Keratinocyte (primary cell): ENCODE data around the gene ARHGEF2. TPM values are rescaled to one million over a fixed set of nuclear protein-coding genes. Genes with fewer than 3 reads are reported as not detected.
A peak's percentile ranks its signal among the peaks of the same experiment; 100 is the strongest.

Source experiments
- DNase-seq: peaks from one replicate; pipeline ENCODE4 v3.0.0-alpha.2; 2011; ENCODE audit warnings: low read depth, missing footprints, low spot score
- FAIRE-seq: peaks from 2 replicates; lab custom pipeline; 2011; peaks lifted over from hg19 to GRCh38; lab: Jason Lieb, UNC
- H2AFZ ChIP-seq: 2 replicates; pipeline ENCODE4 v1.6.0; 2012; ENCODE audit warnings: low read length, control low read depth, inconsistent platforms; ENCODE audit not compliant: control insufficient read depth
- H3K27ac ChIP-seq: 2 replicates; pipeline ENCODE4 v1.5.1; 2011; ENCODE audit warnings: low read length; ENCODE audit not compliant: control insufficient read depth, insufficient read depth
- H3K27me3 ChIP-seq: 3 replicates; pipeline ENCODE4 v1.6.0; 2011; ENCODE audit warnings: low read length; ENCODE audit not compliant: control insufficient read depth, insufficient read depth; ENCODE audit errors: extremely low read depth
- H3K36me3 ChIP-seq, 2 experiments: 2 replicates in 1 of 2; 3 replicates in 1 of 2; pipeline ENCODE4 v1.5.1; 2011; ENCODE audit warnings: low read length in 2 of 2, mild to moderate bottlenecking in 1 of 2; ENCODE audit not compliant: control insufficient read depth in 2 of 2, insufficient read depth in 2 of 2; ENCODE audit errors: extremely low read depth in 1 of 2
- H3K4me1 ChIP-seq: 3 replicates; pipeline ENCODE4 v1.5.1; 2011; ENCODE audit warnings: low read length; ENCODE audit not compliant: control insufficient read depth, insufficient read depth; ENCODE audit errors: extremely low read depth
- H3K4me2 ChIP-seq: 3 replicates; pipeline ENCODE4 v1.6.0; 2011; ENCODE audit warnings: low read depth, low read length; ENCODE audit not compliant: control insufficient read depth, insufficient read depth; ENCODE audit errors: extremely low read depth
- H3K4me3 ChIP-seq, 3 experiments: fragments of 200-600 bp in 1 of 3; sonication (generic) in 1 of 3; 2 replicates in 2 of 3; 3 replicates in 1 of 3; pipeline ENCODE4 v1.5.1; 2011 to 2016; ENCODE audit warnings: low read length in 3 of 3, mild to moderate bottlenecking in 3 of 3, control low read depth in 2 of 3, inconsistent platforms in 1 of 3, low read depth in 1 of 3, mixed read lengths in 1 of 3, mixed run types in 1 of 3, moderate library complexity in 1 of 3; ENCODE audit not compliant: control insufficient read depth in 2 of 3, insufficient read depth in 2 of 3; ENCODE audit errors: extremely low read depth in 1 of 3
- H3K79me2 ChIP-seq: 2 replicates; pipeline ENCODE4 v1.6.0; 2012; ENCODE audit warnings: low read length; ENCODE audit not compliant: control insufficient read depth, insufficient read depth
- H3K9ac ChIP-seq: 3 replicates; pipeline ENCODE4 v1.6.0; 2011; ENCODE audit warnings: low read length; ENCODE audit not compliant: control insufficient read depth, insufficient read depth; ENCODE audit errors: extremely low read depth
- H3K9me1 ChIP-seq: 3 replicates; pipeline ENCODE4 v1.6.0; 2011; ENCODE audit warnings: low read length; ENCODE audit not compliant: control insufficient read depth, insufficient read depth; ENCODE audit errors: extremely low read depth
- H3K9me3 ChIP-seq: 2 replicates; pipeline ENCODE4 v1.5.1; 2012; ENCODE audit warnings: low read depth, low read length; ENCODE audit not compliant: control insufficient read depth
- H4K20me1 ChIP-seq: 3 replicates; pipeline ENCODE4 v1.6.0; 2011; ENCODE audit warnings: low read length; ENCODE audit not compliant: control insufficient read depth, insufficient read depth; ENCODE audit errors: extremely low read depth
- EZH2 ChIP-seq: IDR thresholded peaks from one replicate; pipeline ENCODE4 v1.6.1; 2012; ENCODE audit warnings: inconsistent platforms, mild to moderate bottlenecking, low read length, moderate library complexity
- dilution Hi-C: fragments of 300-500 bp; cut with MboI; formaldehyde crosslinking; loops from one replicate; pipeline ENCODE4 v1.7.0; 2020; ENCODE audit warnings: low sequenced_read_pairs; ENCODE audit not compliant: extremely low pct_ligation_motif_present
- polyA plus RNA-seq, 5 experiments: library from polyadenylated mRNA; depleted of rRNA in 3 of 5; stranded (reverse) in 3 of 5; stranded (forward) in 1 of 5; unstranded in 1 of 5; fragments of >200 nt; gene quantifications; 1 replicate in 1 of 5; 2 replicates in 3 of 5; 3 replicates in 1 of 5; pipeline versions ENCODE4 v1.2.1 to v1.2.3, GENCODE V29; 2011 to 2012; ENCODE audit warnings: missing spikeins in 2 of 5, low read depth in 1 of 5, low replicate concordance in 1 of 5
- TF ChIP-seq, protein P1 (sequence below), 3 experiments: IDR thresholded peaks in 1 of 3; conservative IDR thresholded peaks in 1 of 3; optimal IDR thresholded peaks in 1 of 3; 2 replicates in 2 of 3; 3 replicates in 1 of 3; pipeline versions ENCODE3 to v1.5.1; 2011; ENCODE audit warnings: low read length in 3 of 3, mild to moderate bottlenecking in 3 of 3, moderate library complexity in 2 of 3, control low read depth in 1 of 3, inconsistent platforms in 1 of 3; ENCODE audit not compliant: insufficient read depth in 2 of 3; ENCODE audit errors: extremely low read depth in 1 of 3

The ARHGEF2 gene
- polyA plus RNA-seq, 1 donor (not counting 4 experiments of a cell fraction or from before 2014, with no cell fraction given): 38.7 TPM

DNA sequence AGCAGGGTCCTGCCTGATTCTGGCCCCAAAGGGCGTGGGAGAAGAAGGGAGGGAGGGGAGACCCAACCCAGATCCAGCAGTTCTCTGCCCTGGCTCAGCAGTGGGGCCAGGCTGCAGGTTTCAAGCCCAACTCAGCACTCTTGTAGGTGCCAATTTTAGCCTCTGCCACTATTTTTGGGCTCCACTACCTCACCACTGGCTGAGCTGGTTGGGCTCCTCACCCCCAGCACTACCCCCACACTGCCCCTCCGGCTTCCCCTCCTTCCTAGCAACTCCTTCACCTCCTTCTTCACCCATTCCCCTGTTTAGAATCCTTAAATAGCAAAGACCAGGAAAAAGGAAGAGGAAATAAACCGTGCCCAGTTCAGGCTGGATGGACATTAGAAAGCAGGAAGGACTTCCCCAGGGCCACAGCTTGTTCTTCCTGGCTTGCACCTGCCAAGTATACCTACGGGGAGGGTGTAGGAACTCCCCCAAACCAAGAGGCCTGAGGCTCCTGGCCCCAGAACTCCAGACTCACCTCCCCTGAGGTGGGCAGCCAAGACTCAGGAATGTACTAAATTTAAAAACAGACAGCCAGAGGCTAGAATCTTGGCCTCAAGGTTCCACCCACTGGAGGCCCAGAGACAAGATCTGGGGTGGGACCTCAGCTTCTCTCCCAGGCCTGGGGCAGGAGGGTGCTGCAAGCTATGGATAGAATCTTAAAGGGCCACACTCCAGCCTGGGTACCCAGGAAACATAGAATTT is 1.4 kb upstream of the ARHGEF2 start:
- DNase-seq (no peak), FAIRE-seq (no peak)
- Histone ChIP-seq H3K9me1 (peaks cover 5% of the 10 kb centered on the region), H3K9ac (peak overlapping the region; percentile 92), H3K4me2 (peak overlapping the region; percentile 97), H3K79me2 (peaks cover 46% of the 10 kb centered on the region), H2AFZ (no peak overlapping the region), H3K4me1 (peaks cover 82% of the 10 kb centered on the region), H3K4me3 (peak overlapping the region; percentile 75 to 90 (median 88)), H3K9me3 (no peaks in the 10 kb centered on the region), H4K20me1 (peaks cover 15% of the 10 kb centered on the region), H3K36me3 (no peaks in the 10 kb centered on the region), H3K27ac (peak overlapping the region; percentile 87), H3K27me3 (no peaks in the 10 kb centered on the region)
- dilution Hi-C loops: no loop called here
- TF ChIP-seq EZH2: no peak
- TF ChIP-seq, protein P1, sequence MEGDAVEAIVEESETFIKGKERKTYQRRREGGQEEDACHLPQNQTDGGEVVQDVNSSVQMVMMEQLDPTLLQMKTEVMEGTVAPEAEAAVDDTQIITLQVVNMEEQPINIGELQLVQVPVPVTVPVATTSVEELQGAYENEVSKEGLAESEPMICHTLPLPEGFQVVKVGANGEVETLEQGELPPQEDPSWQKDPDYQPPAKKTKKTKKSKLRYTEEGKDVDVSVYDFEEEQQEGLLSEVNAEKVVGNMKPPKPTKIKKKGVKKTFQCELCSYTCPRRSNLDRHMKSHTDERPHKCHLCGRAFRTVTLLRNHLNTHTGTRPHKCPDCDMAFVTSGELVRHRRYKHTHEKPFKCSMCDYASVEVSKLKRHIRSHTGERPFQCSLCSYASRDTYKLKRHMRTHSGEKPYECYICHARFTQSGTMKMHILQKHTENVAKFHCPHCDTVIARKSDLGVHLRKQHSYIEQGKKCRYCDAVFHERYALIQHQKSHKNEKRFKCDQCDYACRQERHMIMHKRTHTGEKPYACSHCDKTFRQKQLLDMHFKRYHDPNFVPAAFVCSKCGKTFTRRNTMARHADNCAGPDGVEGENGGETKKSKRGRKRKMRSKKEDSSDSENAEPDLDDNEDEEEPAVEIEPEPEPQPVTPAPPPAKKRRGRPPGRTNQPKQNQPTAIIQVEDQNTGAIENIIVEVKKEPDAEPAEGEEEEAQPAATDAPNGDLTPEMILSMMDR (optimal IDR thresholded peaks at IDR 0.05 in 1 of 3, IDR thresholded peaks at IDR 0.05 in 1 of 3, conservative IDR thresholded peaks at IDR 0.05 in 1 of 3; ENCODE audit: extremely low read depth in 1 of 3, insufficient read depth in 2 of 3, low read length in 3 of 3): no peak

DNA sequence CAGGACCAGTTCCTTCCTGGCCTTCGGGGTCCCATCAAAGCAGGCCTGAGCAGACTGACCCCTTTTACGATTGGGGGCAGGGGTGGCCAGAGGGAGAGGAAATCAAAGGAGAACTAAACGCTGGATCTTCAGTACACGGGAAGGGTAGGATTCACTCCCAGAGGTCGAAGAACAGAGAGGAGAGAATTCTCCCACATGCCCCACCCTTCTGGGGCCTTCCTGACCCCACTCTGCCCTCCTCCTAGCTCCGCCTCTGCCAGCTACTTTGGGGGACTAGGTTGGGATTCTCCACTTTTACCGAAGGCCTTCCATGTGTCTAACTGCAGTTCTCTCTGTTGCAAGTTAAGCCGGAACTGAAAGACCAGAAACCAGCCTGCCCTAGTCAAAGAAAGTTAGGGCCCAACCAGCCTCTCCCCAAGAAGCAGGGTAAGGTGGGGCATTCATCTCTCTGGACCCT is 654 bp upstream of the ARHGEF2 start:
- no peaks in the 10 kb centered on the region for H3K9me3 ChIP-seq
- H4K20me1 ChIP-seq: peaks cover 21% of the 10 kb centered on the region
- dilution Hi-C loops: no loop called here
- peaks cover 8% of the 10 kb centered on the region for H3K9me1 ChIP-seq
- H3K36me3 ChIP-seq: peaks cover 0 to 7% of the 10 kb centered on the region in 2 experiments
- peak overlapping the region; percentile 97 for H3K4me2 ChIP-seq
- no peak for DNase-seq
- peak overlapping the region; percentile 92 for H3K9ac ChIP-seq
- no peak for FAIRE-seq
- TF ChIP-seq, protein P1 (optimal IDR thresholded peaks at IDR 0.05 in 1 of 3, IDR thresholded peaks at IDR 0.05 in 1 of 3, conservative IDR thresholded peaks at IDR 0.05 in 1 of 3; ENCODE audit: extremely low read depth in 1 of 3, insufficient read depth in 2 of 3, low read length in 3 of 3): no peak
- no peak for TF ChIP-seq EZH2
- peak overlapping the region; percentile 75 to 90 (median 88) for H3K4me3 ChIP-seq
- peak overlapping the region; percentile 87 for H3K27ac ChIP-seq
- H3K27me3 ChIP-seq: no peaks in the 10 kb centered on the region
- peaks cover 86% of the 10 kb centered on the region for H3K4me1 ChIP-seq
- peak overlapping the region; percentile 42 for H2AFZ ChIP-seq
- H3K79me2 ChIP-seq: peaks cover 53% of the 10 kb centered on the region
